ENCODE measurements around the gene ZNF684. TPM values are rescaled to one million over a fixed set of nuclear protein-coding genes. Genes with fewer than 3 reads are reported as not detected.
A peak's percentile ranks its signal among the peaks of the same experiment; 100 is the strongest.

The ZNF684 gene
- total and polyA plus RNA-seq, 9 of the 15 experiments (the other 6 are each of a cell fraction or from before 2014, with no cell fraction given): 4.8 to 8.8 (median 5.5) TPM

DNA sequence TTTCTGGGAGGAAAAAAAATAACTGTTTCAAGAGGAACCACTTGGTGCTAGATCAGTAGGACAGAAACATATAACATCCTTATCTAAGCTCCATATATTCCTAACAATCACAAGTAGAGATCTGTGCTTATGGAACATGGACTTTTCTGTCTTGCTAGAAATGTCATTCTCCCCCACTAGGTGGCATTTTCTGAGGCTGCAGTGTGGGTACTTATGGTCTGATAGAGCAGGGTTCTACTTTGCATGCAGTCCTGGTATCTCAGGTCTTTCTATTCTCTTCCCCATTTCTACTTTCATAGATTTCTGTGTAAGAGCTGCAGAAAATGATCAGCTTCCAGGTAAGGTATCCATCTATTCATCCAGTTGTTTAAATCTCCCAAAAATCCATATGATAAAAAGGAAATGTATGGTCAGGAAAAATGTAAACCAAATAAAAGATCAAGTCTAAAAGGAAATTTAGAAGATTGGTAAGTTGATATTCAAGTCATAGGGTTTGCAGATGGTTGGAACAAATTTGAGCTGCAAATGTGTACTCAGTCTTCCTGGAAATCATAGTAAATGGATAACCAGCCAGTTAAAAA is 1.5 kb downstream of the ZNF684 start:
- Histone ChIP-seq H3K79me2 (ENCODE audit: control insufficient read depth, insufficient read depth, low read length) (peaks cover 9% of the 10 kb centered on the region; the same call in 1 of the 3 replicates), H3K4me3 (0 out of 2 replicates have a peak overlapping the region, but pooled peaks have one; percentile 49), H4K20me1 (replicated peaks; ENCODE audit: control insufficient read depth, insufficient read depth, low read length) (no peaks in the 10 kb centered on the region), H3K36me3 (ENCODE audit: control insufficient read depth, insufficient read depth, low read length) (peaks cover 4% of the 10 kb centered on the region; the same call in 2 of the 3 replicates), H3K4me2 (ENCODE audit: insufficient read depth, low read length) (peak overlapping the region; percentile 98; the same call in 1 of the 2 replicates), H3K9ac (ENCODE audit: insufficient read depth in 1 of 2, low read depth in 2 of 2, low read length in 2 of 2) (no peak overlapping the region), H2AFZ (ENCODE audit: low read depth, low read length) (no peak overlapping the region), H3K27ac (ENCODE audit: extremely low read depth, low read depth, low read length) (no peak overlapping the region), H3K27me3 (ENCODE audit: control insufficient read depth in 2 of 2, insufficient read depth in 2 of 2, low read length in 2 of 2) (no peaks in the 10 kb centered on the region), H3K9me1 (ENCODE audit: control insufficient read depth, insufficient read depth, low read length) (no peaks in the 10 kb centered on the region), H3K4me1 (replicated peaks in 1 of 2; ENCODE audit: control insufficient read depth in 2 of 2, insufficient read depth in 2 of 2, low read length in 2 of 2) (peaks cover 0 to 5% of the 10 kb centered on the region in 2 experiments; a peak in 2 of 5 replicates), H3K9me3 (replicated peaks; ENCODE audit: control insufficient read depth, insufficient read depth, low read depth, low read length) (no peaks in the 10 kb centered on the region)
- intact Hi-C loops (cut with micrococcal nuclease): no loop called here
- peak; percentile 80 for FAIRE-seq
- ChIA-PET POLR2A (interaction anchor here (0.6 to 2.2 kb wide), 15 partner anchors 9 to 380 kb away, joined by 3 to 20 read pairs (median 4); partner anchors contain the start of gene NFYC), CTCF (ENCODE audit: low intra/inter-chr PET ratio) (no interaction called here)
- BruUV-seq (replicated peaks): no TSS peak
- in situ Hi-C loops (cut with MboI): no loop called here
- peak; percentile 50 to 76 (median 59) for DNase-seq (ENCODE audit: extremely low read depth in 1 of 4, low spot score in 3 of 4)
- ATAC-seq: peak; percentile 72
- peak in 1 of 2 experiments; percentile 72; a peak in 2 of 3 replicates for TF ChIP-seq CBX3 (IDR thresholded peaks at IDR 0.05; ENCODE audit: borderline replicate concordance in 1 of 2, low read length in 2 of 2)
- TF ChIP-seq, protein P1, sequence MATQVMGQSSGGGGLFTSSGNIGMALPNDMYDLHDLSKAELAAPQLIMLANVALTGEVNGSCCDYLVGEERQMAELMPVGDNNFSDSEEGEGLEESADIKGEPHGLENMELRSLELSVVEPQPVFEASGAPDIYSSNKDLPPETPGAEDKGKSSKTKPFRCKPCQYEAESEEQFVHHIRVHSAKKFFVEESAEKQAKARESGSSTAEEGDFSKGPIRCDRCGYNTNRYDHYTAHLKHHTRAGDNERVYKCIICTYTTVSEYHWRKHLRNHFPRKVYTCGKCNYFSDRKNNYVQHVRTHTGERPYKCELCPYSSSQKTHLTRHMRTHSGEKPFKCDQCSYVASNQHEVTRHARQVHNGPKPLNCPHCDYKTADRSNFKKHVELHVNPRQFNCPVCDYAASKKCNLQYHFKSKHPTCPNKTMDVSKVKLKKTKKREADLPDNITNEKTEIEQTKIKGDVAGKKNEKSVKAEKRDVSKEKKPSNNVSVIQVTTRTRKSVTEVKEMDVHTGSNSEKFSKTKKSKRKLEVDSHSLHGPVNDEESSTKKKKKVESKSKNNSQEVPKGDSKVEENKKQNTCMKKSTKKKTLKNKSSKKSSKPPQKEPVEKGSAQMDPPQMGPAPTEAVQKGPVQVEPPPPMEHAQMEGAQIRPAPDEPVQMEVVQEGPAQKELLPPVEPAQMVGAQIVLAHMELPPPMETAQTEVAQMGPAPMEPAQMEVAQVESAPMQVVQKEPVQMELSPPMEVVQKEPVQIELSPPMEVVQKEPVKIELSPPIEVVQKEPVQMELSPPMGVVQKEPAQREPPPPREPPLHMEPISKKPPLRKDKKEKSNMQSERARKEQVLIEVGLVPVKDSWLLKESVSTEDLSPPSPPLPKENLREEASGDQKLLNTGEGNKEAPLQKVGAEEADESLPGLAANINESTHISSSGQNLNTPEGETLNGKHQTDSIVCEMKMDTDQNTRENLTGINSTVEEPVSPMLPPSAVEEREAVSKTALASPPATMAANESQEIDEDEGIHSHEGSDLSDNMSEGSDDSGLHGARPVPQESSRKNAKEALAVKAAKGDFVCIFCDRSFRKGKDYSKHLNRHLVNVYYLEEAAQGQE (IDR thresholded peaks at IDR 0.05; ENCODE audit: borderline replicate concordance): peak; percentile 38; the same call in 1 of the 2 replicates
- TF ChIP-seq, protein P1 (CRISPR knock-in tag; IDR thresholded peaks at IDR 0.05; ENCODE audit: low read depth): no peak
- TF ChIP-seq PHF21A (IDR thresholded peaks at IDR 0.05; ENCODE audit: borderline replicate concordance, low read depth): no peak
- TF ChIP-seq, protein P2, sequence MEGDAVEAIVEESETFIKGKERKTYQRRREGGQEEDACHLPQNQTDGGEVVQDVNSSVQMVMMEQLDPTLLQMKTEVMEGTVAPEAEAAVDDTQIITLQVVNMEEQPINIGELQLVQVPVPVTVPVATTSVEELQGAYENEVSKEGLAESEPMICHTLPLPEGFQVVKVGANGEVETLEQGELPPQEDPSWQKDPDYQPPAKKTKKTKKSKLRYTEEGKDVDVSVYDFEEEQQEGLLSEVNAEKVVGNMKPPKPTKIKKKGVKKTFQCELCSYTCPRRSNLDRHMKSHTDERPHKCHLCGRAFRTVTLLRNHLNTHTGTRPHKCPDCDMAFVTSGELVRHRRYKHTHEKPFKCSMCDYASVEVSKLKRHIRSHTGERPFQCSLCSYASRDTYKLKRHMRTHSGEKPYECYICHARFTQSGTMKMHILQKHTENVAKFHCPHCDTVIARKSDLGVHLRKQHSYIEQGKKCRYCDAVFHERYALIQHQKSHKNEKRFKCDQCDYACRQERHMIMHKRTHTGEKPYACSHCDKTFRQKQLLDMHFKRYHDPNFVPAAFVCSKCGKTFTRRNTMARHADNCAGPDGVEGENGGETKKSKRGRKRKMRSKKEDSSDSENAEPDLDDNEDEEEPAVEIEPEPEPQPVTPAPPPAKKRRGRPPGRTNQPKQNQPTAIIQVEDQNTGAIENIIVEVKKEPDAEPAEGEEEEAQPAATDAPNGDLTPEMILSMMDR (IDR thresholded peaks at IDR 0.05 in 2 of 3, conservative IDR thresholded peaks at IDR 0.05 in 1 of 3; ENCODE audit: insufficient read depth in 2 of 3, low read depth in 1 of 3, low read length in 3 of 3): peak; percentile 70 to 82 (median 81)
- TF ChIP-seq, protein P3, sequence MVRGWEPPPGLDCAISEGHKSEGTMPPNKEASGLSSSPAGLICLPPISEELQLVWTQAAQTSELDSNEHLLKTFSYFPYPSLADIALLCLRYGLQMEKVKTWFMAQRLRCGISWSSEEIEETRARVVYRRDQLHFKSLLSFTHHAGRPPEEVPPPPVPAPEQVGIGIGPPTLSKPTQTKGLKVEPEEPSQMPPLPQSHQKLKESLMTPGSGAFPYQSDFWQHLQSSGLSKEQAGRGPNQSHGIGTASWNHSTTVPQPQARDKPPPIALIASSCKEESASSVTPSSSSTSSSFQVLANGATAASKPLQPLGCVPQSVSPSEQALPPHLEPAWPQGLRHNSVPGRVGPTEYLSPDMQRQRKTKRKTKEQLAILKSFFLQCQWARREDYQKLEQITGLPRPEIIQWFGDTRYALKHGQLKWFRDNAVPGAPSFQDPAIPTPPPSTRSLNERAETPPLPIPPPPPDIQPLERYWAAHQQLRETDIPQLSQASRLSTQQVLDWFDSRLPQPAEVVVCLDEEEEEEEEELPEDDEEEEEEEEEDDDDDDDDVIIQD (CRISPR knock-in tag; IDR thresholded peaks at IDR 0.05): no peak

All from K562 (cell line).